Activated naive CD4-positive, alpha-beta T cell treated with anti-CD3 and anti-CD28 coated beads, Interleukin-2, amount 10 ng/mL, durations not matched to agents 7 days and 5 days (primary cell): ENCODE data around the gene RNU1-2.
"Not testable (repeated sequence)": the region's sequence is repeated elsewhere in the genome, so short reads cannot be mapped to it uniquely, and the experiment has no call there.

ENCODE experiments used
- CTCF ChIA-PET: fragments of 350-600 bp; sonication (Branson Sonifier 250); formaldehyde crosslinking; loops from one replicate; lab custom pipeline; 2021; ENCODE audit warnings: antibody characterized with exemption; lab: Charles Lee
- DNase-seq: peaks from one replicate; pipeline ENCODE4 v3.0.0-alpha.2; 2020
- H3K27ac Mint-ChIP-seq: one replicate; pipeline ENCODE4 v1.8.0; 2021; ENCODE audit warnings: mild to moderate bottlenecking, moderate library complexity, mixed read lengths
- H3K27me3 Mint-ChIP-seq: one replicate; pipeline ENCODE4 v1.8.0; 2021; ENCODE audit warnings: mild to moderate bottlenecking, mixed read lengths
- H3K36me3 Mint-ChIP-seq: one replicate; pipeline ENCODE4 v1.8.0; 2021; ENCODE audit warnings: mixed read lengths
- H3K4me1 Mint-ChIP-seq: one replicate; pipeline ENCODE4 v1.8.0; 2021; ENCODE audit warnings: mixed read lengths
- H3K4me3 Mint-ChIP-seq: one replicate; pipeline ENCODE4 v1.8.0; 2021; ENCODE audit warnings: mild to moderate bottlenecking, moderate library complexity, mixed read lengths
- H3K9me3 Mint-ChIP-seq: one replicate; pipeline ENCODE4 v1.8.0; 2021; ENCODE audit warnings: mixed read lengths

Gene RNU1-2

DNA sequence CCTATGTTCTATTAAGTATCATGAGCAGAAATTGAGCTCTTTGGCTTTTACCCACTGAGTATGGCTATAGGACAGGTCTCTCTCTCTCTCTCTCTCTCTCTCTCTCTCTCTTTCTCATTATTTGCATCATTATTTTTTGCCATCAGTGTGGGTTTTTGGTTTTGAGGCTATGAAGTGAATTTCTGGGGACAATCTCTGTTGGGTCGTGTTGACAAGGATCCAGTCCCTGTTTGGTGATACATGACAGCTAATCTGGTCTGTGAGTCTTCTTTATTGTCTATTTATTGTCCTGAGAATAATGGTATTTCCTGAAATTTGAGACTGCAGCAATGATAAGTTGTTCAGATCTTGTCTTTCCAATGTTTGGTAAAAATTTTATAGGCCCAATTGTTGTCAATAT, 1.9 kb downstream of the RNU1-2 start:
- peak overlapping the region; percentile 91 for H3K27ac Mint-ChIP-seq
- H3K36me3 Mint-ChIP-seq, CTCF ChIA-PET, H3K9me3 Mint-ChIP-seq, DNase-seq: not testable (repeated sequence)
- peaks cover 16% of the 10 kb centered on the region for H3K27me3 Mint-ChIP-seq
- peaks cover 52% of the 10 kb centered on the region for H3K4me1 Mint-ChIP-seq
- peak overlapping the region; percentile 53 for H3K4me3 Mint-ChIP-seq

GRCh38 chr1:16898298-16898697, 2.5 kb downstream of the RNU1-2 start:
- H3K9me3 Mint-ChIP-seq, H3K27ac Mint-ChIP-seq, H3K36me3 Mint-ChIP-seq, H3K4me3 Mint-ChIP-seq, DNase-seq, CTCF ChIA-PET: not testable (repeated sequence)
- Mint-ChIP-seq H3K27me3 (peaks cover 11% of the 10 kb centered on the region), H3K4me1 (peaks cover 59% of the 10 kb centered on the region)

DNA sequence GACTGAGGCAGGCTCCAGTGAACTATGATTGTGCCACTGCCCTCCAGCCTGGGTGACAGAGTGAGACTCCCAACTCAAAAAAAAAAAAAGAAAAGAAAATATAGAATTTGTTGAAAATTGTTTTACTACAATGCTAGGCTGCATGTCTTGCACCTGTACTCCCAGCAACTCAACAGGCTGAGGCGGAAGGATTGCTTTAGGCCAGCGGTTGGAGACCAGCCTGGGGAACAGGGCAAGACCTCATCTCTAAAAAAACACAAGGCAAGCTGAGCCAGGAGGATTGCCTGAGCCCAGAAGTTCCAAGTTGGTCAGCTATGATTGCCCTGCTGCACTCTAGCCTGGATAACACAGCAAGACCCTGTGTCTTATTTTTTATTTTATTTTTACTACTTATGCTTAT, 3.2 kb downstream of the RNU1-2 start:
- CTCF ChIA-PET, result not testable (repeated sequence)

GRCh38 chr1:16900751-16901150, 5.0 kb downstream of the RNU1-2 start:
- no peak overlapping the region for H3K4me3 Mint-ChIP-seq
- no peaks in the 10 kb centered on the region for H3K27me3 Mint-ChIP-seq
- CTCF ChIA-PET, result no interaction called here
- H3K36me3 Mint-ChIP-seq, result no peaks in the 10 kb centered on the region
- H3K4me1 Mint-ChIP-seq, result peaks cover 57% of the 10 kb centered on the region
- no peaks in the 10 kb centered on the region for H3K9me3 Mint-ChIP-seq
- no peak overlapping the region for H3K27ac Mint-ChIP-seq
- no peak for DNase-seq

More for the DNA sequence above, 3.2 kb downstream of the RNU1-2 start:
- not testable (repeated sequence) for DNase-seq, H3K4me3 Mint-ChIP-seq, H3K36me3 Mint-ChIP-seq, H3K27ac Mint-ChIP-seq, H3K9me3 Mint-ChIP-seq, H3K27me3 Mint-ChIP-seq
- peaks cover 65% of the 10 kb centered on the region for H3K4me1 Mint-ChIP-seq

GRCh38 chr1:16901371-16901770, 5.6 kb downstream of the RNU1-2 start:
- H3K4me3 Mint-ChIP-seq, DNase-seq, H3K27ac Mint-ChIP-seq, CTCF ChIA-PET, H3K27me3 Mint-ChIP-seq, H3K9me3 Mint-ChIP-seq, H3K36me3 Mint-ChIP-seq: not testable (repeated sequence)
- peaks cover 52% of the 10 kb centered on the region for H3K4me1 Mint-ChIP-seq

GRCh38 chr1:16903054-16903453, 7.3 kb downstream of the RNU1-2 start:
- Mint-ChIP-seq H3K36me3 (peaks cover 4% of the 10 kb centered on the region), H3K27ac (no peak overlapping the region), H3K4me1 (peaks cover 43% of the 10 kb centered on the region), H3K9me3 (peaks cover 2% of the 10 kb centered on the region), H3K4me3 (no peak overlapping the region), H3K27me3 (peaks cover 3% of the 10 kb centered on the region)
- CTCF ChIA-PET, result no interaction called here
- DNase-seq, result peak; percentile 19

DNA sequence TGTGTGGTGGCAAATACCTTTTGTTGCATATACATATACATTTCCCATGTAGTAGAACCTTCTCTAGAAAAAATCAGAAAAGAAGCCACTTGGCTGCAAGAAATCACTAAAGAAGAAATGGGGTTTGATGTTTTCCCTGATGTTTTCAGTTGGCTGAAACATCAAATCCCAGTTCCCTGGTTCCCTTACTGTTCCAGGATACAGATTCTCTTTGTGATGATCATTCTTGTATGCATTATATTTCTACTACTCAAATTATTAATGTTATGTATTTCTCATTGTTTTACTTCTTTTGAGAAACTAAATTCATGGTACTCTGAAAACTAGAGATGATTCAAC, 7.6 kb downstream of the RNU1-2 start:
- peaks cover 41% of the 10 kb centered on the region for H3K4me1 Mint-ChIP-seq
- H3K9me3 Mint-ChIP-seq, result peaks cover 2% of the 10 kb centered on the region
- H3K27me3 Mint-ChIP-seq, result peaks cover 7% of the 10 kb centered on the region
- H3K4me3 Mint-ChIP-seq, result no peak overlapping the region
- H3K36me3 Mint-ChIP-seq, result peaks cover 4% of the 10 kb centered on the region
- CTCF ChIA-PET, result no interaction called here
- H3K27ac Mint-ChIP-seq, result no peak overlapping the region
- no peak for DNase-seq

DNA sequence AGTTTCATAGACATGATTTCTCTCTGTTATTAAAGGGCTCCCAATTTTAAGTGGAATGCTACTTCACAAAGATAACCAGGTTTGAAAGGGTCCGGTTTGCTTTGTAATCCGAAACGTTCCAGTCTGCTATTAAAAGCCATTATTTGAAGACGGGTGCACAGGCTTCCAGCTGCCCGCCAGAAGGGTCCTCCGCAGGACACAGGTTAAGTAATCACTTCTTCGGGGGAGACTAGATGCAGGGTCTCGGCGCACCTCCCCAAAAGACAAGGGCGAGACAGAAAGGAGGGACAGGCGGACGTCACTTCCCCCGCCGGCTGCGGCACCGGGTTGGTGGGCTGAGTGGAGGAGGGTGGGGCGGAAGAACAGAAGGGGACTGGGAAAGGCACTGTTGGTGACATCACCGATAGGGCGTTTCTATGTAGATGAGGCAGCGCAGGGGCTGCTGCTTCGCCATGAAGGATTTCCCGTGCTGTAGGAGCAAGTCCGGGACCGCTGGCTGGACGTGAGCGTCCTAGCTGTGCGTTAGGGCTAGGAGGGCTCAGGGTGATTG, 8.9 kb downstream of the RNU1-2 start:
- peak; percentile 100 for DNase-seq
- Mint-ChIP-seq H3K36me3 (peaks cover 4% of the 10 kb centered on the region), H3K27ac (no peak overlapping the region), H3K4me3 (no peak overlapping the region), H3K4me1 (peaks cover 40% of the 10 kb centered on the region), H3K27me3 (peaks cover 8% of the 10 kb centered on the region), H3K9me3 (peaks cover 2% of the 10 kb centered on the region)
- CTCF ChIA-PET, result interaction anchor here (1.3 kb wide), 1 partner anchor 18 kb away, joined by 3 read pairs; no protein-coding TSS in a partner anchor

- Mint-ChIP-seq H3K27me3 (peaks cover 12% of the 10 kb centered on the region), H3K27ac (no peak overlapping the region), H3K9me3 (peaks cover 2% of the 10 kb centered on the region), H3K4me1 (peaks cover 42% of the 10 kb centered on the region), H3K36me3 (peaks cover 4% of the 10 kb centered on the region), H3K4me3 (no peak overlapping the region)
- CTCF ChIA-PET, result interaction anchor here (1.3 kb wide), 1 partner anchor 18 kb away, joined by 3 read pairs; no protein-coding TSS in a partner anchor
- peak; percentile 52 for DNase-seq
These were observed 9.5 kb downstream of the RNU1-2 start for GRCh38 chr1:16905110-16905867.

DNA sequence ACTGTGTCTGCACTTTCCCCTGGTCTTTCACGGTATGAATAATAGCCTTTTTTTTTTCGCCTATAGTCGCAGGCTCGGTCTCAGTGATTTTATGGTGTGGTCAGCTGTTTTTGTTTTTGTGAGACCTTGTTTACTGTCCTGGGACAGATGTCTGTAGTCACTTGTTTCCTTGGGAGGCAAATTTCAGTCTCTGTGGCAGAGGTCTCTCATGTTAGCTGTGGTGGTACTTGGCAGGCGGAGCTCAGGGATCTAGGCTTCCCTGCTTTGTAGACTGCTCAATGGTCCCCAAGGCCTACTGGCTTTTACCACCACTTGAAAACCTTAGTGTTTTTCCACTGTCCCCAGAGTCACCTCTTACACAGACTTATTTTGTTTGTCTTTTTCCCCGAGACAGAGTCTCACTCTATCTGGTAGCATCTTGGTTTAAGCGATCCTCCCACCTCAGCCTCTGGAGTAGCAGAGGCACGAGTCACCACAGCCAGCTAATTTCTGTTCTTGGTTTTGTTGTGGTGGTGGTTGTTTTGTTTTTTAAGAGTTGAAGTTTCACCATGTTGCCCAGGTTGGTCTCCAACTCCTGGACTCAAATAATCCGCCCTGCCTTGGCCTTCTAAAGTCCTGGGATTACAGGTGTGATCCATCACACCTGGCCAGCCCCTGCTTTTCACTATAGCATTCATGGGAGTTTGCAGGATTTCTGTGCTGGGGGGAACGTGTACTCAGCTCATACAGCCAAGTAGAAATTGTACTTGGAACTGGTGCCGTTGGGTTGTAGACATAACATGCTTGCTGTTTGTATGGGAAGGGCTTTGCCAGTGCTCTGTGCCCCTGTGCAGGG, 10.3 kb downstream of the RNU1-2 start:
- DNase-seq, result peak; percentile 21
- Mint-ChIP-seq H3K4me1 (peaks cover 36% of the 10 kb centered on the region), H3K4me3 (no peak overlapping the region), H3K27me3 (peaks cover 12% of the 10 kb centered on the region), H3K27ac (no peak overlapping the region), H3K36me3 (peaks cover 4% of the 10 kb centered on the region), H3K9me3 (peaks cover 2% of the 10 kb centered on the region)
- CTCF ChIA-PET, result interaction anchor here (0.9 kb wide), 1 partner anchor 9 kb away, joined by 3 read pairs; no protein-coding TSS in a partner anchor

- peak; percentile 21 for DNase-seq
- CTCF ChIA-PET, result interaction anchor here (1.0 kb wide), 1 partner anchor 9 kb away, joined by 4 read pairs; no protein-coding TSS in a partner anchor
- H3K4me1 Mint-ChIP-seq, result peaks cover 32% of the 10 kb centered on the region
- no peak overlapping the region for H3K27ac Mint-ChIP-seq
- H3K36me3 Mint-ChIP-seq, result peaks cover 4% of the 10 kb centered on the region
- peaks cover 2% of the 10 kb centered on the region for H3K9me3 Mint-ChIP-seq
- no peak overlapping the region for H3K4me3 Mint-ChIP-seq
- H3K27me3 Mint-ChIP-seq, result peaks cover 16% of the 10 kb centered on the region
These were observed 11.1 kb downstream of the RNU1-2 start for GRCh38 chr1:16906873-16907272.

DNA sequence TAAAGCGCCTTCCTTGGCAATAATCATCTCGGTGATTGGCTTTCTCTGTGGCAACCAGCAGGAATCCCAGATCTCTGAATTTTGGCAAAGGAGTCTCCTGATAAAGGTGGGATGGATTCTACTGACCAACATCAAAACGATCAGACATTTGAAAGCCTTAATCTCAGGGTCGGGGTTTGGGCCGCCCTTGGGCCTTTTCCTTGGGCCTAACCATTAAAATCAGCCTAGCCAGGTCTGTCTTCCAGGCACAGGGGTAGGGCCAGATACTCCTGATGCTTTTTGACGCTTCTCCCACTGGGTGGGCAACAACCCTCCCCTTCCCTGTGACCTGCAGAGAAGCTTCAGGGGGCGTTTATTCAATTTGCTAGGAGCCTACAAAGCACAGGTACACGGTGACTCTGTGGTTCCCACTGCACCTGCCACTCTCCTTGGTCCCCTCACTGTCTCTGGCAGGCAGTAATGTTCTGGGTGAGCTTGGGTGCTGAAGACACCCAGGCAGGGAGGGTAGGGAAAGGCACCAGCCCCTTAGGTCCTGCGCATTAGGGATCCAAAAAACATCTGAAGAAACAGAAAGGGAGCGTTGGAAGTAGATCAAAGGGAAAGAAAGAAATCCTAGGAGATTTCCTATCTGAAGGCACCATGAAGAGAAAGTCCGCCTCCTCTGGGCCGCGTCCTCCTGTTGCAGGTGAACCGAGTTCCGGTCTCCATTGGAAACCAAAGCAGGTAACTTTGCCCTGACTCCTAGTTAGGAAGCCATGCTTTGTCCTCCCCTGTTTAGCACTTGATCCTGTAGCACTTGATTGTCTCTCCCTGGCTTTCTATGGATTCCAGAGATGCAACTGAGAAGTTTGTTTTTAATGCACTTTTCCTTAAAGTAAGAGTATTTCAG, 12.3 kb downstream of the RNU1-2 start:
- peaks cover 2% of the 10 kb centered on the region for H3K9me3 Mint-ChIP-seq

DNA sequence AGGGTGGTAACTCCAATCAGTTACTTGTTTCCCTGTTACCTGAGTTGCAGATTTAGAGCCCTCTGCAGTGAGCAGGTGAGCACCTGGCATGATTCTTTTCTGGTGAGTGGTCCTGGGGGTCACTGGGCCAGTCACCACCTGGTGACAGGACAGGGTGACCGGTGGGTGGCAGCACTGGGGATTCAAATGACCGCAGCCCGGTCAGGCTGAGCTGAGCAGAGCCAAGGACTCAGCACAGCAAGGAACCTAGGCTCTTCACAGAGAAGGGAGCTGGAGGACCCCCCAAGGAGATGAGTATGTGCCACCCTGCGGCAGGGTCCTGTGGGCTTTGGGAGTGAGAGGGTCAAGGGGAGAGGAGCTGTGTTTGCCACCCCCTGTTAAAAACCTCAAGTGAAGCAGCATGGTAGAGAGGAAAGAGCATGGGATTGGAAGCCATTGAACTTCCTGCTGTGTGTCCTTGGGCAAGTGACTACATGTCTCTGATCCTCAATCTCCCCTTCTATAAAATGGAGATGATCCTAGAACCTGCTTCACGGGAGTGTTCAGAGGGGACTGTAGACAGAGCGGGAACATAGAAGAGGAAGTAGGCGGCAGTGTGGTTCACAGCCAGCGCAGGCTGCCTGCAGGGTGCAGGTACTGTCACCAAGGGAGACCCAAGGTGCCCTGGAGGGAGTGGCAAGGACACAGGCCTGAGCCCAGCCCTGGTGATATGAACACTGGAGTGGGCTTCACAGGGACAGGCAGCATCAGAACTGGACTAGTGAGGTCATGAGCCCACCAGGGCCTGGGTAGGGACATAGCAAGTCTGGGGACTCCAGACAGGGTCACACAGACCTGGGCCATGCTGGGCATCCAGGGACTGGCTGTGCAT, 16.3 kb downstream of the RNU1-2 start:
- Mint-ChIP-seq H3K27me3 (peaks cover 53% of the 10 kb centered on the region), H3K4me1 (peaks cover 43% of the 10 kb centered on the region)
- H3K36me3 Mint-ChIP-seq, H3K4me3 Mint-ChIP-seq, CTCF ChIA-PET, H3K27ac Mint-ChIP-seq, H3K9me3 Mint-ChIP-seq: not testable (repeated sequence)
- peak; percentile 19 for DNase-seq

More for the DNA sequence above, 12.3 kb downstream of the RNU1-2 start:
- peaks cover 28% of the 10 kb centered on the region for H3K27me3 Mint-ChIP-seq
- DNase-seq, result peak; percentile 17
- no peak overlapping the region for H3K4me3 Mint-ChIP-seq
- peaks cover 32% of the 10 kb centered on the region for H3K4me1 Mint-ChIP-seq
- H3K36me3 Mint-ChIP-seq, result peaks cover 4% of the 10 kb centered on the region
- H3K27ac Mint-ChIP-seq, result no peak overlapping the region
- CTCF ChIA-PET, result interaction anchor here (1.0 kb wide), 1 partner anchor 8 kb away, joined by 4 read pairs; no protein-coding TSS in a partner anchor
